Activated CD4-positive, alpha-beta T cell treated with anti-CD3 and anti-CD28 coated beads for 24 hours (primary cell): Measurements from ENCODE around the gene DNAAF5.

Experiments used
- DNase-seq, 2 donors: peaks; one replicate each; pipeline ENCODE4 v3.0.0-alpha.2; 2020; ENCODE audit warnings: low read depth in 2 of 2

Gene DNAAF5

GRCh38 chr7:707296-708000 is 19.1 kb upstream of the DNAAF5 start:
- no peak for DNase-seq

DNA sequence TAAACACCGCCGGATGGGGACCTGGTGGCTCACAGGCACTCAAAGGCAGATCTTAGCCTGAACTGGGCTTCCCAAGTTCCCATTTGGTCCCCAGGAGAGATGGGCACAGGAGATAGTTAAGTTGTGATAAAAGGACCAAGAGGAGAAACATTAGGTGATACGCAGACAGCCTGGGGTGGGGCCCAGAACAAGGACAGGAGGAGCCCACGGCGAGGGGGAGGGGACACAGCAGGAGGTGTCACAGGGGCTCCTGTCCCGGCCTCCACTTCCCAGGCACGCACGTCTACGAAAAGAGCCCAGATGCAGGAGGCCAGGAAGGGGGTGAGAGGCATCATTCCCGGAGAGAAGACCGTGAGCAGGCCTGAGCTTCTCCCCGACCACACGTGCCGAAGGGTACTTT is 16.3 kb upstream of the DNAAF5 start:
- DNase-seq: no peak

- DNase-seq: no peak
These were observed 15.2 kb upstream of the DNAAF5 start for GRCh38 chr7:711093-711921.

DNA sequence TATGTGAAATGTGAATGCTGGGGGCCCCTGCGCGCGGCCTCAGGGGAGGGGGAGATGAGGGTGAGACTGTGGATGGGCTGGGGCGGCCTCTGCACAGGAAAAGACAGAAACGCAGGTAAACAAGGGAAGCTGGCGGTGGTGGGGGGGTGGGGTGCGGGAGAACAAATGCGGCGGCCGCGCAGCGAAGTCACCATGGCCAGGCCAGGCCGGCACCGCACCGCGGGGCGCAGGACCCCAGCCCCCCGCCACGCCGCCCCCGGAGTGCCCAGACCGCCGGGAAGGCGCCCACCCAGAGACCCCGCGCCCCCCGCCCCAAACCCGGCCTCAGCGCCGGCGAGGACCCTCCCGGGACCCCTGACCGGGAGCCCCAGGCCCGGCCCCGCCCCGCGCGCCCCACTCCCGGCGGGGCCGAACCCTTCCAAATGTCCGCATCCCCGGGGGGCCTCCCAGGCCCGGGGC is 14.5 kb upstream of the DNAAF5 start:
- DNase-seq: no peak

- no peak for DNase-seq
These were observed 13.9 kb upstream of the DNAAF5 start for GRCh38 chr7:712381-713138.

- no peak for DNase-seq
These were observed 13.4 kb upstream of the DNAAF5 start for GRCh38 chr7:713139-713457.

GRCh38 chr7:713488-714230 is 12.8 kb upstream of the DNAAF5 start:
- DNase-seq: no peak

- no peak for DNase-seq
These were observed 12.2 kb upstream of the DNAAF5 start for GRCh38 chr7:714251-714671.

DNA sequence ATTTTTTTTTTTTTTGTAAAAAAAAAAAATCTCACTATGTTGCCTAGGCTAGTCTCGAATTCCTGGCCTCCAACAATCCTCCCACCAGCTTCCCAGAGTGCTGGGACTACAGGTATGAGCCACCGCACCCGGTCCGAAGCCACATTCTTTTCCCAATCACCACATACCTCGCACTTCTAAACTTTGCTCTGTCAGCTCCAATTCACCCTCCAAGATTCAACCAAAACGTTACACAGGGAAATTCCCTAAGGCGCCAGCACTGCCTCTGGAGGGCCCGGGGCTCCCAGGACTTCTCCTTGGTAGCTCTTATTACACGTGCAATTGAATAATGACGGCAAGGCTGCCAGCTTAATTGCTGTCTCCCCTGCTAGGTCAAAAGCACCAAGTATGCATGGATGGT is 10.3 kb upstream of the DNAAF5 start:
- DNase-seq: no peak

DNA sequence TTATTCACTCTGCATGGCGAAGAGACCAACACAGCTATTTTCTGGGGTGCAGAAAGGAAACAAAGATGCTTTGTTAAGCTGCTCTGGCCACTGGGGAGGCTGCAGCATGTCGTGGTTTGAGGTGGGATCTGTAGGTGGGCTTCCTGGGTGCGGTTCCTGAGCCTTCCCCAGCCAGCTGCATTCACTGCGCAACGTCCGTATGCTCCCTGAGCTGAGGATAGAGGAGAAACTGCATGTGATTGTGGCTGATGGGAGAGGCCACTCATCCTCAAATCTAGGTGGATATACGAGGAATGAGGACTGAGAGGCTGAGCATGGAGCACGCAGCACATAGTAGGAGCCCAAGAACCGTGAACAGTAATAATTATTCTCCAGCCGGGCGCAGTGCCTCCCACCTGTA is 9.9 kb upstream of the DNAAF5 start:
- DNase-seq: no peak

GRCh38 chr7:721619-722248 is 4.8 kb upstream of the DNAAF5 start:
- no peak for DNase-seq

DNA sequence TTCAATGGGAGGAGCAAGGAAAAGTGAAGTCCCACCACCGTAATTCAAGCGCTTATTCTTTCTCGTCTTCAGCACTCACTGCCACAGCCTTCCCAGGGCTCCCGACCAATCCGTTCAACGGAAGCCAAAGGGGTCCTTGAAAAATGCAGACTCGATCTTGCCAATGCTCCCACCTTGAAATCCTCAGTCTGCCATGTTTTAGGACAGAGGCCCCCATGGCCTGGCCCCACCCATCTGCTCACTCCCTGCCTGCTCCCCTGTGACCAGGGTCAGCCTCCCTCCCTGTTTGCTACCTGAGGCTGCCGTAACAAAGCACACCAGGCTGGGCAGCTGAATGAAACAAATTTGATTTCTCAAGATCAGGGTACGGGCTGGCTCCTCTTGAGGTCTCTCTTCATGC is 3.0 kb upstream of the DNAAF5 start:
- no peak for DNase-seq

GRCh38 chr7:724298-724697 is 2.2 kb upstream of the DNAAF5 start:
- no peak for DNase-seq

- DNase-seq: no peak
These were observed 1.1 kb upstream of the DNAAF5 start for GRCh38 chr7:725223-726005.

- DNase-seq: no peak
These were observed 280 bp downstream of the DNAAF5 start for GRCh38 chr7:726854-727103.

GRCh38 chr7:727104-727805 is 756 bp downstream of the DNAAF5 start, which contains the start of gene PRKAR1B:
PRKAR1B (minus strand) TSS chr7:727281; CDS start chr7:711505, 15,776 bp downstream.
- DNase-seq: peak; percentile 22 to 35

GRCh38 chr7:727806-728460 is 1.4 kb downstream of the DNAAF5 start:
- DNase-seq: no peak

DNA sequence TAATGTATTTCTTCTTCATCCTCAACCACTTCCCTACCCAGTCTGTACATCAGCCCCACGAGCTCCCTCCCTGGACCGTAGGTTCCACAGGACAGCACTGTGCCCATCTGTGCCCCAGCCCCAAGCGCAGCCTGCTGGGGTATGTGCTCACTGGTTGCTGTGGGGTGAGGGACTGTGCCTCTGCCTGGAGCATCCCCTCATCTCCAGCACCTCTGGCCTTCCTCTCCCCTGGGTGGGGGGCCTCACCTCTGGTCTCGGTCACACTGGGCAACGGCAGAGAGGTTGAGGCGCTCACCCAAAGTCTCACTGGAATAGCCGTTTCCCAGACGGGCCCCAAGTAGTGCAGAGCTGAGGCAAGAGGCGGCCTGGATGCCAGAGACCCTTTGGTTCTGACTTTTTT is 2.1 kb downstream of the DNAAF5 start:
- DNase-seq: no peak

GRCh38 chr7:729140-730000 is 2.9 kb downstream of the DNAAF5 start:
- DNase-seq: no peak
